EL (cell line): ENCODE measurements around the gene NAV2.
A peak's percentile ranks its signal among the peaks of the same experiment; 100 is the strongest.
"Not testable (repeated sequence)": the region's sequence is repeated elsewhere in the genome, so short reads cannot be mapped to it uniquely, and the experiment has no call there.

Experiments
- DNase-seq: peaks from one replicate; pipeline ENCODE4 v3.0.0-alpha.2; 2016

NAV2 gene

DNA sequence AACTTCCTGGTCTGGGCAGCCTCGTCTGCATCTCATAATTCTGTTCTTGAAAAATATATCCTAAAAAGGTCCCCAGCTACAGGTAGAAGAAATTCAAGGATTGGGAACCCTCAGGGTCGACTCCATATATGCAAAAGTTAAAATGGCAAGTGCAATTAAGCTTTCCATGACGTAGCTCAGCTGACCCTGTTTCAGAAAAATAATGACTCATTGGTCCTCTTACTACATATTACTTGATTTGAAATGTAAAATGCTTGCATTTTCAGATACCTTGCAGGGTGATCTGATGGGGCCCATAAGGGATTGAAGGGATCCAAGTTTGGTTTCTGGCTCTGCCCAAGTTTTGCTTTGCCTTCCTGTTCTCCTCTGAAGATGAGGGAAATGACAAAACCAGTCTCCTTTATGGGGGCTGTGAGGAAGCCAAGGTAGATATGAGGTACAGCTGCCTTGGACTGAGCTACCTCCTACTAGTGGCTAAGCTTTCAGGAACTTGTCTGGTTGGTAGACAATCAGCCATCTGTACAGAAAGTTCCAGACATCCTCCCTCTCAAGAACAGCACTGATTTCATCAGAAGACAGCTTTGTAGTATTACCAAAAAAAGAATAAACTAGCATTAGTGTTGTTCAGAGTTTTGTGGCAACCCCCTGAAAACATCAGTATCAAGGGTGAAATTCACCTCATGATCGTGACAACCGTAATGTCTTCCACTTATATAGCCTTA lies 270.3 kb downstream of the NAV2 start:
- DNase-seq: no peak

GRCh38 chr11:19984048-19984742 lies 271.6 kb downstream of the NAV2 start:
- no peak for DNase-seq

GRCh38 chr11:19985111-19985510 lies 272.5 kb downstream of the NAV2 start:
- DNase-seq: no peak

DNA sequence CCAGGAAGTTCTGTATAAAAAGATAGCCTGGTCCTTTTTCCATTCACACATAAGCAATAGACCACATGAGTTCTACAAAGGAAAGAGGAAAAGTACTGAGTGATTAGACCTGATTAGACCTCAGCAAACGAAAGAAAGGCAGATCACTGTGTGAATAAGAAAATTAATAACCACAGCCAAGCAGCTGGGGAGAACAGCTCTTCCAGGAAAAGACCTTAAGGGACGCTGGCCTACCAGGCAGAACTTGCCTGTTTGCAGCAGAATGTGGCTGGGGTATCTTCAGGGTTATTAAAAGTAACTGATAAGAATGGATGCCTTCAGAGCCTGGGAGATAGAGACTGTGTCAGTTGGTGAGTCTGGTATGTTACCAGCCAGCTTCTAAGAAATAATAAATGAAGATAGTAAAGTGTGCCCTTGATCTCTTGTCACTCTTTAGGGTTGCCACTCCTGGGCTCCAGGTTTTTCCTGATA lies 274.7 kb downstream of the NAV2 start:
- DNase-seq: no peak

GRCh38 chr11:19988598-19988997 lies 276.0 kb downstream of the NAV2 start:
- peak; percentile 56 for DNase-seq

DNA sequence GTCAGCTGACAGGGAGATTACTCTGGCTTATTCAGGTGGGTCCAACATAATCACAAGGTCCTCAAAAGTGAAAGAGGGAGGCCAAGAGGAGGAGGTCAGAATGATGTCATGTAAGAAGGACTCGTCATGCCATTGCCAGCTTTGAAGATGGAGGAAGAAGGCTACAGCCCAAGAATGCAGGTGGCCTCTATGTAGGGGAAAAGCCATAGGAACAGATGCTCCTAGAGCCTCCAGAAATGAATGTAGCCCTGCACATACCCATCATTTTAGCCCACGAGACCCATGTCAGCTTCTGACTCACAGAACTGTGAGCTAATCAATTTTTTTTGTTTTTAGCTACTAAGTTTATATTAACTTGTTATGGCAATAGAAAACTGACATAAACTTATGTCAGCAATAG lies 276.6 kb downstream of the NAV2 start:
- no peak for DNase-seq

- DNase-seq: no peak
These were observed 279.5 kb downstream of the NAV2 start for GRCh38 chr11:19992162-19992561.

DNA sequence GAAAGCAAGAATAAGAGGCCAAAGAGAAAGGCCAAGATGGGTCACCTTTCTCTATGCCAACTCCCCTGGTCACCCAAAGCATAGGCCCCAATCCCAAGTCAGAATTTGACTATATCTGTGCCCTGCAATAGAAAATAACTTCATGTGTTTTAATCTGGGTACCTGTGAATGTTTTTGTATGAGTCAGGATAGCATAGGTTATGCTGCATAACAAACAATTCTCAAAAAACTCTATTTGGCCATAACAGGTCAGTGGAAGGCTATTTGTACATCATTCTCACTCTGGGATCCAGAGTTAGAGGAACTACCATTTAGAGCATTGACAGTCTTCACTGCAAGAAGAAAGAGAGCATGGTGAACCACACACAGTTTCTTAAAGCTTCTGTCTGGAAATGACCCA lies 280.4 kb downstream of the NAV2 start:
- no peak for DNase-seq

GRCh38 chr11:19994672-19995071 lies 282.0 kb downstream of the NAV2 start:
- DNase-seq: no peak

DNA sequence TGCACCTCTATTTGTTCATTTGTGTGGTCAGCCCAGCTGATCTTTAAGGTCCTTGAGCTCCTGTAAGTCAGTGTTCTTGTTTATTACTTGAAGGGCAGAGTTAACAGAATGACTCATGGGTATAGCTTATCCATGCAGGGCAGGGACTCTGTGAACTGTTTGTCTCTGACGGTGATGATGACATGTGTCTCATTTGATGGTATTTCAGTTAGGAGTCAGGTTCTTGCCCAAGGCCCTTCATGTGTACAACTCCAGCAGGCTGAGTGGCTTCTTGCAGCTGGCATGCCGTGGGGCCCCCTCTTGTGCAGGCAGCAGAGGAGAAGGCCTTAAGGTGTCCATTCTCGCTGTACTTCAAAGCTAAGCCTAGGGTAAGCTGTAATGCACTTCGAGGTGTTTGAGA lies 282.5 kb downstream of the NAV2 start:
- DNase-seq: peak; percentile 77

DNA sequence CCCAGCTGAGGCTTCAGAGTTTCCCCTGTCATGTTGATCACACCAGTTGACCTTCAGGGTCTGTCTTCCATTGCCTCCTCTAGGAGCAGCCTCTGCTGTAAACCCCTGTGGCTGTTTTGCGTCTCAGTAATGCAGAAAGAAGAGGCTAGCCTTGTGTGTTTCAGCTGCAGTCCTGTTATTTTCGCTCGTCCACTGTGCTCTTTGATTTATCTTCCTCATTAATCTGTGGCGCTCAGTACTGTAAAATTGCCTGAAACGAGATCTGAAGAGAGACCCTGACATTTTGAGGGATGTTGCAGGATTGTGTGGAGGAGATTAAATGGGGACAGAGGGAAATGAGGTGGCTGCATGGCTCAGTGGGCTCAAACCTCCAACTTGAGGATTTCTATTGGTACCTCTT lies 283.9 kb downstream of the NAV2 start:
- no peak for DNase-seq

DNA sequence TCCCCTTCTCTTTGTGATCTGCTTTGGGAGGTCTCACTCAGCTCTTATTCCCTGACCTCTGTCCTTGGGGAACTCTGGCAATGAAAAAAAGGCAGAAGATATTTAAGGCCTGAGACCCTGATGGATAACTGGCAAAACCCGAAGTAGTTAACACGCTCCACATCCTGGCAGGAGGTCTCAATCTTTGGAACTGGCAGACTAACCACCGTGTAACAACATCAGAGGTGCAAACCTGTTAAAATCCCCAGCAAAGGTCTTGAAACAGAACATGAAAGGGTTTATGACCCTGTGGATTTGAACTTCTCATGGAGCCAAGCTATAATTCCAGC lies 287.3 kb downstream of the NAV2 start:
- DNase-seq: no peak

DNA sequence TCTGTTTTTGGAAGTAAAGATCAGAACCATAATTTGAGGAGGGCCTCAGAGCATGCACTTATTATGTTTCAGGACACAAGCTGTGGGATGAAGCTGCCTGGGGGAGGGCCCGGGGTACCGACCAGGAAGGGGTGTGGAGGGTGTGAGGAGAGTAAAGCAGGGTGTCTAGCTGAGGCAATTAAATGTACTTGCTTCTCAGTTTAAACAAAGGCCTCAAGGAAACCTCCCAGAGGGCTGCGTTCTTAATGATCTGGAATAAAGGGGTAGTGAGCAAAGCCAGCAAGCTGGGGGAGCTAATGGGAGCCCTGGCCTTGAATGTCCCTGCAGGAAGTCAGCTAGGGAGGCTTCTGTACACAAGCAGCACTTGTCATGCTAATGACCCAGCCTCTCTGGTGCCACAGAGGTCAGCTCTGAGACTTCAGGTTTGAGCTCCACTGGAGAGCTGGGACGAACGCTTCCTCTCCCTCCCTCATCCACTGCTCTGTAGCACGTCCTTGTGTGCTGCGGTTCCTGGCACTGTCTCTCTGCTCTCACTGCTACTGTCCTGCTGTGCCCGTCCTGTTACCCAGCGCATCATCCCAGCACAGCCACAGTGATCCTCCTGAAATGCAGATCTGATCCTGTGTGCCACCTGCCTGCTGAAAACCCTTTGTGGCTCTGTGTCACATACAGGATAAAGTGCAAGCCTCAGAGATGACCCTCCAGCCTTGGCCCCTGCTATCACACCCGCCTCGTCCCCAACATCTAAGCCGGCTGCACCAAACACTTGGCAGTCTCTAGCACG lies 287.9 kb downstream of the NAV2 start:
- DNase-seq: no peak

GRCh38 chr11:20002312-20003216 lies 289.9 kb downstream of the NAV2 start:
- no peak for DNase-seq

DNA sequence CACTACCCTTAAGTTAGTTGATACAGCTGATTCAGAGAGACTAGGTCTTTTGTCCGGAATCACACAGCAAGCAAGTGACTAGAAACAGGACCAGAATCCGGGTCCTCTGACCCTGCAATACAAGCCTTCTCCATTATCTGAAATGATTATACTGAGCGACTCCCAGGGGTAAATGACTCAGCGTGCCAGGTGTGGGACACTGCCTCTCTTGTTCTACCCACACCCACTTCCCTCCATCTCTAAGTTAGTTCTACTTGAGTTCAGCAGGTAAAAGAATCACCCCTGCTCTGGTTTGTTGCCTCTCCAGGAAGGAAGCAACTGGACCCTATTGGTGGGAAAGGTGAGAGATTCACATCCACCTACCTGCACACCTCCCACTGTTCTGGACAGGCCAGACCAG lies 290.7 kb downstream of the NAV2 start:
- DNase-seq: no peak

GRCh38 chr11:20004866-20005265 lies 292.2 kb downstream of the NAV2 start:
- DNase-seq: no peak

GRCh38 chr11:20005747-20006146 lies 293.1 kb downstream of the NAV2 start:
- no peak for DNase-seq

DNA sequence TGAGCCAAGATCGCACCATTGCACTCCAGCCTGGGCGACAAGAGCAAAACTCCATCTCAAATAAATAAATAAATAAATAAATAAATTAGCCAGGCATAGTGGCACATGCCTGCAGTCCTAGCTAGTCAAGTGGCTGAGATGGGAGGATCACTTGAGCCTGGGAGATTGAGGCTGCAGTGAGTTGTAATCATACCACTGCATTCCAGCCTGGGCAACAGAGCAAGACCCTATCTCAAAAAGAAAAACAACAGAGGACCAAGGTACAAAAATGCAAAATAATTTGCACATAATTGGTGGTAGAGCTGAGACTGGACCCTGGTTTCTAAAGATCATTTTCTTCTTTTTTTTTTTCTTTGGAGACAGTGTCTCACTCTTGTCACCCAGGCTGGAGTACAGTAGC lies 294.0 kb downstream of the NAV2 start:
- DNase-seq: not testable (repeated sequence)

DNA sequence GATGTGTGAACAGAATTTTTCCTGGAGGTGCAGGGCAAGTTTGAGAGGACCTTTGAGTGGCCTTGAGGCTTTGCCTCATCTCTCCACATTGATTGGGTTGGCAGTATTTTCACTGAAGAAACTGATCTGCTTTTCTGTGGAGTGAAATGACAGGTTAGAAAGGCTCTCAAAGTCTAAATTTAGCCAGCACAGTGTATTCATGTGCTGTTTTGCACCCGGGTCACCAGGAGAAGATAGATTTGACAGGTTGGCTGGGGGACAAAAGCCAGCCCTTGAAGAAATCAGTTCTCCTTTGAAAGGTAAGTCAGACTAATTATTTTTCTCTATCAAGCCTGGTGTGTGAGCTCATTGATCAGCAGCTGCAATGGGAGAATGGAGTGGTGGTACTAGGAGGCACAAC lies 294.7 kb downstream of the NAV2 start:
- DNase-seq: no peak

GRCh38 chr11:20008190-20008870 lies 295.7 kb downstream of the NAV2 start:
- no peak for DNase-seq

DNA sequence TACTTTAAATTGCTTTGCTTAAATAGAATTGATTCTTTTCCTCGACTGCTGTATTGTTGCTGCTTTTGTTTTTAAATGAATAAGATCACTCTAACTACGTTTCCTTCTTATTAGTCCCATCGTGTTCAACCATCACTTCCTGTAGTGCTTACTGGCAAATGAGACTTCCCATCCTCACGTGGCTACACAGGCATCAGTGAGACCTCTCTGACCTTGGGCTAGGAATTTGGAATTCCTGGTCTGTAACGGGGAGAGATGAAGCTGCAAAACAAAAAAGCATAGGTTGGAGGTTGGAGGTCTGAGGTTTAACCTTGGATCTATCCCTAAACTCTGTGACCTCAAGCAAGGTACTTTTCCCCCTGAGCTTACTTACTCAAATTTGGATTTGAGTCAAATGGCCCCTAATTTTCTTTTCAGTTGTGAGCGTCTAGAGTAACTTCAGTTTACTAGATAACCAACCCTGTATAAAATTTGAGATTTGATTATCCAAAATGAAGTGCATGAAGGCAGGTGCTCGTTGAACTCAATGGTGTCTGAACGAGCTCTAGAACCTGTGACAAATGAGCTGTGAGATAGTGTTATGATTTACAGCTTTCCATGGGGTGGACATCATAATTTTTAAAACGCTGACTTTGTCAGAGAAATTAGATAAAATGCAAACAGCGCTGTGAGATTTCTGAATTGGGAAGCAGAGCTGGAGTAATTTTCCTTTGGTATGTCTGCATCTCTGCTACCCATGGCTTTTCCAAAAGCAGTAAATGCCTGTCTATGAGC lies 296.4 kb downstream of the NAV2 start:
- no peak for DNase-seq
